ENCODE measurements around the gene FAM163B. TPM values are rescaled to one million over a fixed set of nuclear protein-coding genes. Genes with fewer than 3 reads are reported as not detected.
"Not testable (repeated sequence)": the region's sequence is repeated elsewhere in the genome, so short reads cannot be mapped to it uniquely, and the experiment has no call there.

Gene FAM163B
- polyA plus RNA-seq, 4 donors: 0.31 to 0.51 TPM; not detected in 2

- DNase-seq (ENCODE audit: low read depth in 4 of 4, low spot score in 2 of 4): no peak
These were observed 36.3 kb downstream of the FAM163B start for GRCh38 chr9:133572821-133573361.

GRCh38 chr9:133571896-133572595 lies 37.1 kb downstream of the FAM163B start:
- DNase-seq (ENCODE audit: low read depth in 4 of 4, low spot score in 2 of 4): no peak

- no peak for DNase-seq (ENCODE audit: low read depth in 4 of 4, low spot score in 2 of 4)
These were observed 37.7 kb downstream of the FAM163B start for GRCh38 chr9:133571391-133571890.

- DNase-seq (ENCODE audit: low read depth in 4 of 4, low spot score in 2 of 4): no peak
These were observed 38.5 kb downstream of the FAM163B start for GRCh38 chr9:133570691-133571080.

- no peak for DNase-seq (ENCODE audit: low read depth in 4 of 4, low spot score in 2 of 4)
These were observed 39.1 kb downstream of the FAM163B start for GRCh38 chr9:133569891-133570690.

- DNase-seq (ENCODE audit: low read depth in 4 of 4, low spot score in 2 of 4): no peak
These were observed 39.9 kb downstream of the FAM163B start for GRCh38 chr9:133569121-133569785.

- DNase-seq (ENCODE audit: low read depth in 4 of 4, low spot score in 2 of 4): no peak
These were observed 41.0 kb downstream of the FAM163B start for GRCh38 chr9:133568186-133568585.

GRCh38 chr9:133566817-133567216 lies 42.4 kb downstream of the FAM163B start:
- no peak for DNase-seq (ENCODE audit: low read depth in 4 of 4, low spot score in 2 of 4)

- DNase-seq (ENCODE audit: low read depth in 4 of 4, low spot score in 2 of 4): no peak
These were observed 42.8 kb downstream of the FAM163B start for GRCh38 chr9:133566382-133566781.

GRCh38 chr9:133564451-133565116 lies 44.6 kb downstream of the FAM163B start:
- DNase-seq (ENCODE audit: low read depth in 4 of 4, low spot score in 2 of 4): no peak

GRCh38 chr9:133563814-133564213 lies 45.4 kb downstream of the FAM163B start:
- not testable (repeated sequence) for DNase-seq (ENCODE audit: low read depth in 4 of 4, low spot score in 2 of 4)

GRCh38 chr9:133563291-133563796 lies 45.8 kb downstream of the FAM163B start:
- no peak for DNase-seq (ENCODE audit: low read depth in 4 of 4, low spot score in 2 of 4)

GRCh38 chr9:133562611-133563290 lies 46.4 kb downstream of the FAM163B start:
- no peak for DNase-seq (ENCODE audit: low read depth in 4 of 4, low spot score in 2 of 4)

- DNase-seq (ENCODE audit: low read depth in 4 of 4, low spot score in 2 of 4): no peak
These were observed 47.1 kb downstream of the FAM163B start for GRCh38 chr9:133561976-133562554.

GRCh38 chr9:133560944-133561343 lies 48.2 kb downstream of the FAM163B start:
- DNase-seq (ENCODE audit: low read depth in 4 of 4, low spot score in 2 of 4): no peak

- no peak for DNase-seq (ENCODE audit: low read depth in 4 of 4, low spot score in 2 of 4)
These were observed 48.9 kb downstream of the FAM163B start for GRCh38 chr9:133560311-133560710.

- DNase-seq (ENCODE audit: low read depth in 4 of 4, low spot score in 2 of 4): no peak
These were observed 50.7 kb downstream of the FAM163B start for GRCh38 chr9:133558191-133559126.

GRCh38 chr9:133557581-133557980 lies 51.6 kb downstream of the FAM163B start:
- no peak for DNase-seq (ENCODE audit: low read depth in 4 of 4, low spot score in 2 of 4)

All from left renal cortex interstitium (tissue), 4 donors.